Cortex of kidney (tissue), 1 donor: ENCODE data around the gene NECTIN1.

Experiments used
- DNase-seq: peaks from one replicate; lab custom pipeline; 2025; lab: John Stamatoyannopoulos, UW

NECTIN1 gene

DNA sequence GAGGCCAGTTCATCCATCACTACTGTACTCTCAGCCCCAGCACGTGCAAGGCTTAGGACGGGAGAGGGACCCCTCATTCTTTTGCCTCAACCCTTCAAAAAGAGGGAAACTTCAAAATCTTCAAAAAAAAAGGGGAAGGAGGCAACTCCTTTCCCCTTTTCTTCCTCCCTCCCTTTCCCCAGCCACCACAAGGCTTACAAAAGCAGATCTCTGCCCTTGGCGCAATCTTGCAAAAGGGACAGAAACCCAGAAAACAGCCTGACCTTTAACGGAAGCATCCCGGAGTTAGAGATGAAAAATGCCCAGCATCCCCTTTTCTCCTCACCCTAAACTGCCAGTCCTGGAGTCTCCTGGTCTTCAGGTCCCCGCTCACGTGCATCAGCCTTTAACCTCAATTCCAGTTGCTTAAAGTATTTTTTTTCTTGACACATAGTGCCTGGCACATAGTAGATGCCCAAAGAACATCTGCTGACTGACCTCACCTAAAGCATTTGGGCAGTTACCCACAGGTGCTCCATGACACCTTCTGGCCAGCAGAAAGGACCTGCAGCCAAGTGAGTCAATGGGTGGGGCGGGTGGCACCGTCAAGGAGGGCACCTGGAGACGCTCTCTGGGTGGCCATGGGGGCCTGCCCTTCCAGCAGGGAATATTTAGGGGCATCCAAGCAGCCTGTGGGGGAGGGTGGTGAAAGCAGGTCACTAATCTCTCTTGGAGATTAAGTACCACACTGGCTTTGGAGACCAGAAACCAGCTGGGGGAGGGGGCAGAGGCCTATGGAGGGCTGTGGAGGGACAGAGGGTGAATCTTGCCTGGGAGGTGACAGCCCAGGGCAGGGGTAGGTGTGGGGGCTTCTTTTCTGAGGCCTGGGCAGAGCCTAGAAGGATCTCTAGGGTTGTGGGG is 16.3 kb downstream of the NECTIN1 start:
- no peak for DNase-seq

DNA sequence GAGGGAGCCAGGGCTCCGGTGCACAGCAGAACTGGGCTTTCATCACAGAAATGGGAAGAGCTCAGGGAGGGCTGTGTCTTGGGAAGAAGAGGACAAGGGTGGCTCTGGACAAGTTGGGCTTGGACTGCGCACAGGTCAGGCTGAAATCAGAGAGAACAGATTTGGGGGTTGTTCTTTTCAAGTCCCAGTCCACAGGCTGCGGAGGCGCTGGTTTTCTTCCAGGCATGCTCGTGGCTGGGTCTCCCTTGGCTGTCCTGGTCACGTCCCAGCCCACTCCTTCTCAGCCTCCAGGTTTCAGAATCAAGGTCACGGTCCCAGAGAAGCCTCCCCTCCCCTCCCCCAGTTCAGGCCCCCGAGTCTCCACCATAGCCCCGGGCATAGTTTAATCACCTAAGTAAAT is 17.0 kb downstream of the NECTIN1 start:
- no peak for DNase-seq

- DNase-seq: no peak
Measured at GRCh38 chr11:119711476-119711875, 17.5 kb downstream of the NECTIN1 start.

DNA sequence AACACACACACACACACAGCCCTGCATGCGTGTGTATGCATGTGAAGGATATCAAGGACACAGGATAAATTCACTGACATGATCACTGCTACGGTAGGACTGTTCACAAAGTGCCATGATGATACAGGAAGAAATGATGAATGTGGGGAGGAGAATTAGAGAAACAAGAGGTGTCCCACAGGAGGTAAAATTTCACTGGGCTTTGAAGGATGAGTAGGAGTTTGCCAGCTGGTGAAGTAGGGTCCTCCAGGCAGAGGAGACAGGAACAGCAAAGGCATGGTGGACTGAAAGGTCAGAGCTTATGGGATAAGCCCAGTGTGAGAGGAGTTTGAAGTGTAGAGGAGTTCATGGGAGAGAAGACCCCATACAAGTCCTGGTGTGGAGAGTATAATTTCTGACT is 18.6 kb downstream of the NECTIN1 start:
- no peak for DNase-seq

- DNase-seq: no peak
Measured at GRCh38 chr11:119709638-119710346, 19.2 kb downstream of the NECTIN1 start.

DNA sequence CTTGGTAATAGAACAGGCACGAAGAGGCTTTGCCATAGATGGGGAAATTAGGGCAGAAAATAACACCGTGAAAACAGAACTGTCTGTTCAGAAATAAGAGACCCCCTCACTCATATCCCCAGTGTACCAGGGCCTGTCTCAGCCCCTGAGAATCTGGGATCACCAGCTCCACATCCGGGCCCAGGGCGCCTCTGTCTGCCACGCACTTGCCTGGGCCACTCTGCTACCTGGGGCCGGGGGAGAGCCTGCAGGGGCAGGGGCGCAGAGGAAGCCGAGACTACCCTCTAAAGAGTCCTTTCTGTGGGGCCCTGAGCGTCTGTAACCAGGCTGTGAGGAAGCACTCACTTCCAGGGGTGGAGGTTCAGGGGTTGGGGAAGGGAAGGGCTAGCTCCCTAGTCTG is 19.8 kb downstream of the NECTIN1 start:
- DNase-seq: no peak

GRCh38 chr11:119708384-119708783 is 20.6 kb downstream of the NECTIN1 start:
- no peak for DNase-seq

DNA sequence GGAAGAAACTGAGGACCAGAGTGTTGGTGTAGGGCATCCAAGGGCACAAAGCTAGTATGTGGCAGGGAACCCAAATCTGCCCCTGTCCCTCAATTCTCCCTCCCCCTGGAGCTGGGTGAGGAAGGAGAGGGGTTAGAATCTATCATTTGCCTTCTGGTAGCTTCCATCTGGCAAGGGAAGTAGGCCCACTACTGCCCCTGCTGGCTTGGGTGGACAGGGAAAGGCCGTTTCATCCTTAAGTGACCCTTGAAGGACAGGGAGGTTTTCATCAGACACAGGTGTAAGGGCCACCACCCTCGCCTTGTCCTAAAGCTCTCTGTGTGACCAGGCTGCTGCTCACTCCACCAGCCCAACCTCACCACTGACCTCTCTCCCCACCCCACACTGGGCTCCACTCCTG is 22.1 kb downstream of the NECTIN1 start:
- no peak for DNase-seq

GRCh38 chr11:119706029-119706428 is 23.0 kb downstream of the NECTIN1 start:
- no peak for DNase-seq

DNA sequence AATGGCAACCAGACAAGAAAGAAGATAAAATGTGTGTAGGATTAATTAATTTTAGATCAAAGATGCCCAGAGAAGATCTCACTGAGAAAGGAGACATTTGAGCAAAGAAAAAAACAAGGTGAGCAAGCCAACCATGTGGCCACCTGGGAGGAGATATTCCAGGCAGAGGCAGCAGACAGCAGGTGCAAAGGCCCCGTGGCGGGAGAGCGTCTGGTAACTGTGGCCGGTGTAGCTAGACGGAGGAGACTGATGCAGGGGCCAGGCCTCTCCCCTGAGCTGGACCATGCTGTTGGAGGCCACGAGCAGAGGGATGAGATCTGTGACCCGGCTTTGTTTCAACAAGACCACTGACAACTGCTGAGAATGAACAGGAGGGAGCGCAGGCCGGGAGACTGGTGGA is 23.6 kb downstream of the NECTIN1 start:
- no peak for DNase-seq

DNA sequence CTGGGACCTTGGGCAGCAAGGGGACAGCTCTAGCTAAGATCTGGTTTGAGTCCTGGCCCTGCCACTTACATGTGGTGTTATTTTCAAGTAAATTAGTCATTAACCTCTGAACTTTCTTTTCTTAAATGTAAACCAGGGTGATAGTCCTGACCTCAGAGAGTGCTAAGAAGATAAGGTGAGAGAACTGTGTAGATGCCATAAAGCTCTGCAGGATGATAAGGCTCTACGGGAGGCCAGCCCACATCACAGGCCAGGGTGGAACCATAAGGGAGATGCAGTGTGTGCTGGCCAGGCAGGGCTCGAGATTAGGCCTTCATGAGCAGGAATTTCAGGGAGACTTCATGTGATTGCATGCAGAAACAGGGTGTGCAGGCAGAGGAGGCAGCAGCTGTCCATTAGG is 24.2 kb downstream of the NECTIN1 start:
- no peak for DNase-seq

GRCh38 chr11:119701591-119702549 is 27.1 kb downstream of the NECTIN1 start:
- no peak for DNase-seq

- no peak for DNase-seq
Measured at GRCh38 chr11:119700536-119701346, 28.3 kb downstream of the NECTIN1 start.

DNA sequence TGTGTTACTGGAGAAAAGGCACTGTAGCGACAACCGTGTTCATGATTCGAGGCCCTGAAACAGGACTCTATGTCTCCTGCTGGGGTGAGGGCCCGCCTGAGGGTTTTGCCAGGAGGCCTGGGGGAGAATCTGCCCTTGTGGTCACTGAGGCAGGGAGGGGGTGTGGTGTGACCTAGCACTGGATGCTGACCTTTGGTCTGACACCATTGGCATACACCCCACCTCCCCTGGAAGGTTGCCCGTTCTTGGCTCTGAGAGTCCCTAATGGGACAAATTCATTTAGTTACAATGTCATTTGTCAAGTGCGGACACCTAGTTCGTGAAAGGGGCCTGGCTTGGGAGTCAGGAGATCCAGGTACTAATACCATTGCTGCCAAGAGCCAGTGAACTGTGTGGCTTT is 29.0 kb downstream of the NECTIN1 start:
- no peak for DNase-seq

DNA sequence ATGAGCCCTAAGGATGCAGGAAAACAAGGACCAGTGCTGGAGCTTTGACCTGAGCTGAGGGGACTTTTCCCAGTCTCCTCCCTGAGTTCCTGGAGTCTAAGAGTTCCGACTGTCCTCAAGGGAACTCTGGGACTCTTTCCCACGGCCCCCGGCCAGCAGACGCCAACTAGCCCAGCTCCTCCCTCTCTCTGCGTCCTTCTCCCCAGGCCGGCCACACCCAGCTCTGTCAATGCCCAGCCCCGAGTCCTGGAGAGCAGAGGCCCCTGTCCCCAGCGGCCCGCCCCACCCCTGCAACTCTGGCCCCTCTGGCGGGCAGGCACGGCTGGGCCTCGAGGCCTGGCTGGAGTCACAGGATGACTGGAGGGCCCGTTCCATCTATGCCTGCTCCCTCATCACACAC is 29.8 kb downstream of the NECTIN1 start:
- DNase-seq: no peak

DNA sequence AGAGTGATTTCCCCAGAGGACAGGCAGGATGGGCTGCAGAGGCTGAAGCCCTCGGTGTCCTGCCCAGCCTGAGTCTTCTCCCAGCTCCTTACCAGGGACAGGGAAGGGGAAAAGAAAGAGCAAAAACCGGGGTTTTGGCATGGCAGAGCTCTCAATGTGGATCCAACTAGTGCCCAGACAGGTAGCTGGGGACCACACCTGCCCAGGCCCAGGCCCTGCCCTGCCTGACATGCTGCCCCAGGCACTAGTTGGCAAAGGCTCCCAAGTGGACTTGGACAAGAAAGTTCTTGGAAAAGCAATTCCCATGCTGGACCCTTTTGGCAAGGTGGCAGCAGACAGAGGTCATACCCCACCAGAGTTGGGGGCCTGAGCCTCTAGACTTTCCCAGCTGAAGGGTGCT is 31.1 kb downstream of the NECTIN1 start:
- no peak for DNase-seq

DNA sequence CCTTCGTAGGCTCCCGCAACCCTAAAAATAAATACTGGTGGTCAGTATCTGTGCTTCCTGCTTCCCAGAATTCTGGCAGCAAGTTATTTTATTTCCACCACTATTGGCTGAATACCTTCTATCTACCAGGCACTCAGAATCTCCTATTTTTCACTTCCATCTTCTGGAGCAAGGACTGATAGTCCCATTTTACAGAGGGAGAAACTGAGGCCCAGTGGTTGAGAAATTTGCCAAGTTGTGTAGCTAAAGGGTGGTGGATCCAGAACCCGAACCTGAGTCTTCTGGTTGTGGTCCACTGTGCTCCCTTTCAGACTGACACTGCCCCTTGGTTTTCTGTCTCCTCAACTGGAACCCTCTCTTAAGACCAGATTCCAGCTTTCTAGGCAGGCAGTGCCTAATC is 31.6 kb downstream of the NECTIN1 start:
- DNase-seq: no peak

- no peak for DNase-seq
Measured at GRCh38 chr11:119696378-119697222, 32.4 kb downstream of the NECTIN1 start.

DNA sequence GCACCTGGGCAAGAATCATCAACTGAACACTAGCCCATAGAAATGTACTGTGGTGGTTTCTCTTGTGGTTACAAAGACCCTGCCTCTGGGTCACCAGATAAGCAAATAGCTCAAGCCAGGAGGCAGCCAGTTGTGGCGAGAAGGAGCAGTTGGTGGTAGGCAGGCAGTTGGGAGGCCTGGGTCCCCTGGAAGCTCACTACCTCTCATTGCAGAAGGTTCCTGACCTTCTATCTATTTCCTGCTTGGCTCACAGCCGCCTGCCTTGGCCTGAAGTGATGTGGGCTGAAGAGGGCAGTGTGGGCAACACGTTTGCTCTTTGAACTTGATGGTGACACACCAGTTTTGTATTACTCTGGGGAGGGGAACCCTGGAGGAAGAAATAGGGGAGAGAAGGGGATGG is 34.7 kb downstream of the NECTIN1 start:
- DNase-seq: no peak

DNA sequence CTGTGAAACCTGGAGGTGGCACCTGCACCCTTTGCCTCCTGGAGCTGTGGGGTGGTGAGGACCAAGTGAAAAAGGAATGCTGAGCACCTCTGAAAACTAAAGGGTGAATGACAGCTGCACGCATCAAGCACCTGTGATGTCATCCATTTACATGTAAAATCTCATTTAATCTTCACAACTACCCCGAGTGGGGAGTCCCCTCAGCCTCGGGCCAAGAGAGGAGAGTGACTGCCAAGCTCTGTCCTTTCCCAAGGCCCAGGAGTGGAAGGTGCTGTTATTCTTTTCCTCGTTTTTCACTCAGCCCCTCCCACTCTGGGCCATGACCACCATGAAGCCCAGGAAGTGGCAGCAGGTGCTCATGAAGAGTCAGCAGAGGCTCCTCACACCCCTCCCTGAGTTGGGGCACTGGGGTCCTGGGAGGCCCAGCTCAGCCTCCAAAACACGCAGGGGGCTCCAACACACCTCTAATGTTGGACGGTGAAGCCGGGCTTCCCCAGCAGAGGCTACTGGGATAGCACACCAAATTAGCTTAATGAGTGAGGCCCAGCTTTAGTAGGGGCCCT is 35.7 kb downstream of the NECTIN1 start:
- no peak for DNase-seq
